Activated CD4-positive, CD25-positive, alpha-beta regulatory T cell treated with anti-CD3 and anti-CD28 coated beads, Interleukin-2, amount 50 U/mL, for 16 hours (primary cell): Measurements from ENCODE around the gene TMEM184A.
A peak's percentile ranks its signal among the peaks of the same experiment; 100 is the strongest.
"Not testable (repeated sequence)": the region's sequence is repeated elsewhere in the genome, so short reads cannot be mapped to it uniquely, and the experiment has no call there.

Experiments used
- DNase-seq: peaks from one replicate; pipeline ENCODE4 v3.0.0-alpha.2; 2020; ENCODE audit warnings: low read depth, low spot score

Gene TMEM184A

GRCh38 chr7:1523208-1523607 lies 32.8 kb downstream of the TMEM184A start:
- DNase-seq, result no peak

DNA sequence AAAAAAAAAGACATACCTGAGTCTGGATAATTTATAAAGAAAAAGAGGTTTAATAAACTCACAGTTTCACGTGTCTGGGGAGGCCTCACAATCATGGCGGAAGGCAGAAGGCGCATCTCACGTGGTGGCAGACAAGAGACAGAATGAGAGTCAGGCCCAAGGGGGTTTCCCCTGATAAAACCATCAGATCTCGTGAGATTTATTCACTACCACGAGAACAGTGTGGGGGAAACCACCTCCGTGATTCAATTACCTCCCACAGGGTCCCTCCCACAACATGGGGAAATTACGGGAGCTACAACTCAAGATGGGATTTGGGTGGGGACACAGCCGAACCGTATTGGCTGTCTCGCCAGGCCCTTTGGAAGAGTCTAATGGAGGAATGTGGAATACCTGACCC lies 34.5 kb downstream of the TMEM184A start:
- DNase-seq, result no peak

DNA sequence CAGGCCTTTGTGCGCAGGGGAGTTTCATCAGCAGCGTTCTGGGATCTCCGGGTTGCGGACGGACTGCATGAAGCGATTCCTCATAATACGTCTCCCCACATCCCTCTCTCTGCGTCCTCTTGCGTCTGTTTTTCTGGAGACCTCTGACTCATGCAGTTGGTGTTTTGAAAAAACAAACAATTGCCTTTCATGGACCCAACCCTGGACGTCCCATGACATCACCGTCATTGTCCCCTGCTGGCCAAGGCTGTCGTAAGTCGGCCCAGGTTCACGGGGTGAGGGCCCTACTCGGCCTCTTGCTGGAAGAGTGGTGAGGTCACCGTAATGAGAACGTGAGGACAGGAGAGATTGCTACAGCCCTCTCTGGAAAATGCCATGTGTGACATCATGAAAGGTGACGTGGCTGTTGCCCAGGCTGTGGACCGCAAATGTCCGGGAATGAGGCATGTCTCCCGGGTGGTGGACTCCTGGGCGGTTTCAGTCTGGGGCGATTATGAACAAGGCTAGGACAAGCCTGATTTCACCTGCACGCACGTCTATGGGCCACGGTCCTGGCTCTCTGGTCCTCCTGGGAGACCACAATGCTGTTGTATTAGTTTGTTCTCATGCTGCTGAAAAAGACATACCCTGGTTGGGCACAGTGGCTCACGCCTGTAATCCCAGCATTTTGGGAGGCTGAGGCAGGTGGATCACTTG lies 35.3 kb downstream of the TMEM184A start:
- DNase-seq, result no peak

DNA sequence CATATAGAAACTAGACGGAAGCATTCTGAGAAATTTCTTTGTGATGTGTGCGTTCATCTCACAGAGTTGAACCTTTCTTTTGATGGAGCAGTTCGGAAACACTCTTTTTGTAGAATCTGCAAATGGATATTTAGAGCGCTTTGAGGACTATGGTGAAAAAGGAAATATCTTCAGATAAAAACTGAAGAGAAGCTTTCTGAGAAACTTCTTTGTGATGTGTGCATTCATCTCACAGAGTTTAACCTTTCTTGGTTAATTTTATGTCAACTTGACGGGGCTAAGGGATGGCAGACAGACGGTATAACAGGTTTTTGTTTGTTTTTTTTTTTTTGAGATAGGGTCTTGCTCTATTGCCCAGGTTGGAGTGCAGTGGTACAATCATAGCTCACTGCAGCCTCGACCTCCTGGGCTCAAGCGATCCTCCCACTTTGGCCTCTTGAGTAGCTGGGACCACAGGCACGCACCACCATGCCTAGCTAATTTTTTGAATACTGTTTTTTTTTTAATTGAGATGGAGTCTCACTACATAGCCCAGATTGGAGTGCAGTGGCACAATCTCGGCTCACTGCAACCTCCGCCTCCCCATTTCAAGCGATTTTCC lies 36.6 kb downstream of the TMEM184A start:
- not testable (repeated sequence) for DNase-seq

DNA sequence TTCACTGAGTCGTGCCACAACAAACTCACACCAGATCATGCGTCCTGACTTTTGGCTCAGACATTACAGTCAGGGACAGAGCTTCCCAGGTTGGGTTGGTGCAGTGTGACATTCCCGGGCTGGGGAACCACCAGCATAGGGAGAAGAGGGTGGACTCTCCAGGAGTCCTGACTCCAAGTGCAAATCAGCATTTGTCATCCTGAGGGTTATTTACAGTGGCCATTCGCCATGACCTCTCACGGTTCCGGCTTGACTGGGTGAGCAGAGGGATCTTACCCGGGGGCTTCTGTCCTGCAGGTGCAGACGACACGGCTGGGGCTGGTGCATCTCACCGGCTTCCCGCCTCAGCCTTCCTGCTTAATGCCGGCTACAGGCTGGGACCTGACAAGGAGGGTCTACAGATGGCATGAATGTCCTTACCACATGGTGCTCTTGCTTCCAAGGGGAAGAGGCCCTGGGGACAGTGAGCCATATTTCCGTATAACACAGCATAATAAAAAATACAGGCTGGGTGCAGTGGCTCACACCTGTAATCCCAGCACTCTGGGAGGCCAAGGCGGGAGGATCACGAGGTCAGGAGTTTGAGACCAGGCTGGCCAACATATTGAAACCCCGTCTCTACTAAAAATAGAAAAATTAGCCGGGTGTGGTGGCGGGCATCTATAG lies 39.3 kb downstream of the TMEM184A start:
- DNase-seq, result no peak

DNA sequence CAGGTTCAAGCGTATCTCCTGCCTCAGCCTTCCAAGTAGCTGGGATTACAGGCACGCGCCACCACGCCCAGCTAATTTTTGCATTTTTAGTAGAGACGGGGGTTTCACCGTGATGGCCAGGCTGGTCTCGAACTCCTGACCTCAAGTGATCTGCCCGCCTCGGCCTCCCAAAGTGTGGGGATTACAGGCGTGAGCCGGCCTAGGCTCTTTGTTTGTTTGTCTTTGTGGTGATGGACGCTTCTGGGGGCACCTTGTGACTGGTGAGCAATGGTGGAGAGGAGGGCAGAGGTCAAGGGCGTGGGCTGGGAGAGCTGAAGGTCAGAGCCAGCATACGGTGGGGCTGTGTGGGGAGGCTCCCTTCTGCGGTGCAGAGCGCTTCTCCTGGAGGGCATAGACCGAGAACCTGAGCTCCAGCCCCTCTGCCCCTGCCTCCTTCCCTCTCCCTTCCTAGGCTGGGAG lies 40.5 kb downstream of the TMEM184A start:
- DNase-seq, result not testable (repeated sequence)

GRCh38 chr7:1514995-1515401 lies 41.0 kb downstream of the TMEM184A start:
- DNase-seq, result no peak

- DNase-seq, result no peak
Observed at GRCh38 chr7:1514407-1514806, 41.6 kb downstream of the TMEM184A start.

DNA sequence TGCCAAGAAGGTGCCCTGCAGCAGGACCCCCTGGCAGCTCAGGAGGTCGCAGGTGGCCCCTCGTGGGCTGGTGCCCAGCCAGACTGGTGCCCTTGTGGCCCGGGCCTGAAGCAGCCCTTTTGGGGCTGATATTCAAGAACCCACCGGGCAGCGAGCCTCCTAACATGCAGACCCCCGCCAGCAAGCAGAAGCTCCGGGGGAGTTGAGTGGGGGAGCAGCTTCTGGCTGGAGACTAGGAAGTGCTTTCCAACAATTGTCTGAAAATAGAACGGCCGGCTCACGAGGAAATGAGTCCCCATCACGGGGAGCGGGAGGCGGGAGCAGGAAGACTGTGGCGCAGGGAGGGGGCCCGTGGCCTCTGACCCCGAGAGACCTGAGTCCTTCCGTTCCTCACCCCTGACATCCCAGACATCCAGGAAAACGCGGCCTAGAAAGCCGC lies 42.3 kb downstream of the TMEM184A start:
- no peak for DNase-seq

DNA sequence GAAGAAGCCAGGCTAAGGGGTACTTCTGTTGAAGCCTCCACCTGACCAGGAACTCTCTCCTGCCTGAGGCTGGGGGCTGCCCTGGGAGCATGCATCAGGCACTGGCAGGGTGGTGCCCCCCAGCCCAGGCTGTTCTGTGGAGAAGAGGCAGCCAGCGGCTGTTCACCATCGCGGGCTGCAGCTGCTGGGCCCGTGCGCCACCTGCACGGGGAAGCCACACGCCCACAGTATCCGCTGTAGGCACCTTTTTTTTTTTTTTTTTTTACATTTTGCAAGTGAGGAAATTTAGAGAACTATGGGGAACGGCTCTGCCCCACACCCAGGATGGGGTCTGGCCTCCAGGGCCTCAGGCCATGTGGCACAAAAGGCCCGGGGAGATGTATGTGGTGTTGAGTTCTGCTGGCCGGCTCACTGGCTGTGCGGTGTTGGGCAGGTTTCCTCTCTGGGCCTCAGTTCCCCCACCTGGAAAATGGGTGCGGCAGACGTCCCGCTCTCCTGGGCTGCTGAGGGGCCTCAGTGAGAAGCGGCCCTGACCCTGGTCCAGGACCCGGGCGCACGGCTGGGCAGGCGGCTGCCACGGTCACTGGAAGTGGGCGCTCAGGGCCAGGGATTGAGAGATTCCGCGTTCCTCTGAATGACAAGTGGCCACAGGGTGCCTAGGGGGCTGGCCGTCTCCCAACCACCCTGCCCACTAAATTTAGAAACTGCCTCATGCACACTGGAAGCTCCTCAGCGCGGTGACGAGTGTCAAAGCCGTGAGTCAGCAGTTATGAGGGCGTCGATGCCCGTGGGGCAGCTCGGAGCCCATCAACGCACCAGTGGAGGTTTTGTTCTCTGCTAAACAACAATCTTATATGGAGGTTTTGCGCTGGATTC lies 43.0 kb downstream of the TMEM184A start:
- no peak for DNase-seq

DNA sequence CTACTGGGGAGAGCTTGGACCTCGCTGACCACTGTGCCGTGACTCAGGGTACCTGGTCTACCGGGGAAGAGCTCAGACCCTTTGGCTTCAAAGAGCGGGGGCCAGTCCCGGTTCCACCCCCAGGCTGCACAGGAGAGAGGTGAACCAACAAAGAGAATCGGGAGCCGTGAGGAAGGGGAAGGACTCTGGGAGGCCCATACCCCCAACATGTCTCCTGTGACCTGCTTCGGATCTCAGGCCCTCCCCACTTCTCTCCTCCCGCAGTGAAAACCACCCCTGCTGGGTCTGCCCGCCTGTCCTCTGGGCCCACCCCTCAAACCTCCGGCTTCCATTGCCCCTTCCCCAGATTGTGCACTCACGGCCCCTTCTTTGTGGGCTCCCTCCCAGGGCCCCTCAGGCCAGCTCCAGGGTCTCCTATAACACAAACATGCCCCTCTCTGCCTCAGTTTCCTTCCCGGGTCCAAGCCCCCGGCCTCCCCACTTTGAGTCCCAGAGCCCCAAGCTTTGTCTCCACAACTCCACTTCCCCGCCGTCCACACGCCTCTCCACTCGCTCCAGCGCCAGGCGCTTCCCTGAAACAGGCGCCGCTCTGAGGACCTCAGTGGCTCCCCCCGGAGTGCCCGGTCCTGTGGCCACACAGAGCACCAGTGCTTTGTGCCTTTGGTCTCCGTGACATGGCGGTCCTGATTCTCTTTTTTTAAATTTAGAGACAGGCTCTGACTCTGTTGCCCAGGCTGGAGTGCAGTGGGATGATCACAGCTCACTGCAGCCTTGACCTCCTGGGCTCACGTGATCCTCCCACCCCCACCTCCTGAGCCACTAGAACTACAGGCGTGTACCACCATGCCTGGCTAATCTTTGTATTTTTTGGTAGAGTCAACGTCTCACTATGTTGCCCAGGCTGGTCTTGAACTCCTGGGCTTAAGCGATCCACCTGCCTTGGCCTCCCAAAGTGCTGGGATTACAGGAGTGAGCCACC lies 44.3 kb downstream of the TMEM184A start:
- no peak for DNase-seq

DNA sequence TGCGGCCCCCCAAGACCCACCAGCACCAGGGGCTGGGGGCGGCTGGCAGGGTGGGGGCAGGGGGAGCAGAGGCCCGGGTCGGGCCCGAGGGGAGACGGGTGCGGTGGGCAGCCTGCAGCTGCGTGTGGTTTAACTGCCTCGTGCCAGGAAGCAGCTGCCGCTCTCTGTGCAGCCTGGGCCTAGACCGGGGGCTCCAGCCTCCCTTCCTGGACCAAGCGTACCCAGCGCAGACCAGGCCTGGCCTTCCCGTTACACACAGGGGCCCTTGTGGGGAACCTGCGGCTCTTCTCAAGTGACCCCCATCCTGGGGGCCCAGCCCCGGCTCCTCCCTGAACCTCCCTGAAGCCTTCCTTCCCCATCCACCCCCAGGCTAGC lies 45.2 kb downstream of the TMEM184A start:
- no peak for DNase-seq

DNA sequence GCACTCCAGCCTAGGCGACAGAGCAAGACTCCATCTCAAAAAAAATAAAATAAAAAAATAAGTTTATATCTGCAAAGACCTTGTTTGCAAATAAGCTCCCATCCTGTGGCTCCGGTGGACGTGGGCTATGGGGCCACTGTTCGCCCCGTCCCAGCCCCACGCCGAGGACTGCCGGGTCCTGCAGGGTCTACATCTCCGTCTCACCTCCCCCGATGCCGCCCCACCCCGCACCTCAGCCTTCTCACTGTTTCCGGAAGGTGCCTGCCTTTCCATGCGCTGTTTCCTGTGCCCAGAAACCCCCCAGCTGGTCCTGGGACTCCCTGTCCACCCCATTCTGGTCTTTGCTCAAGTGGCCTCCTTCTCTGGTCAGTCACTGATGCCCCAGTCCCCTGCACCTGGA lies 46.8 kb downstream of the TMEM184A start:
- DNase-seq, result no peak

DNA sequence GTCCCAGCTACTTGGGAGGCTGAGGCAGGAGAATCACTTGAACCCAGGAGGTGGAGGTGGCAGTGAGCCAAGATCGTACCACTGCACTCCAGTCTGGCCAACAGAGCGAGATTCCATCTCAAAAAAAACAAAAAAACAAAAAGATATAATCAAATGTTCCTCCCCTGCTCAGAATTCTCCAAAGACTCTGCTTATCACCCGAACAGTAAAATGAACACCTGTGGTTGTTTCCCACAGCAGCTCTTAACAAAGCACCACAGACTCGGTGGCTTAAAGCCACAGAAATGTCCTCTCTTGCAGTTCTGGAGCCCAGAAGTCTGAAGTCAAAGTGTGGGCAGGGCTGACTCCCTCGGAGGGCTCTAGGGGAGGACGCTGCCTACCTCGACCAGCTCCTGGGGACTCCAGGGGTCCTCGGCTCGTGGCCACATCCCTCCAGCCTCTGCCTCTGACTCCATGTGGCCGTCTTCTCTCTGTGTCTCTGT lies 47.7 kb downstream of the TMEM184A start:
- DNase-seq, result no peak

- no peak for DNase-seq
Observed at GRCh38 chr7:1505731-1506550, 50.1 kb downstream of the TMEM184A start.

- DNase-seq, result peak; percentile 84
Observed at GRCh38 chr7:1503816-1504775, 51.9 kb downstream of the TMEM184A start, which contains the start of gene INTS1. TSS of gene INTS1 (minus strand) at chr7:1504389. CDS start at chr7:1503960, 429 bp downstream.

DNA sequence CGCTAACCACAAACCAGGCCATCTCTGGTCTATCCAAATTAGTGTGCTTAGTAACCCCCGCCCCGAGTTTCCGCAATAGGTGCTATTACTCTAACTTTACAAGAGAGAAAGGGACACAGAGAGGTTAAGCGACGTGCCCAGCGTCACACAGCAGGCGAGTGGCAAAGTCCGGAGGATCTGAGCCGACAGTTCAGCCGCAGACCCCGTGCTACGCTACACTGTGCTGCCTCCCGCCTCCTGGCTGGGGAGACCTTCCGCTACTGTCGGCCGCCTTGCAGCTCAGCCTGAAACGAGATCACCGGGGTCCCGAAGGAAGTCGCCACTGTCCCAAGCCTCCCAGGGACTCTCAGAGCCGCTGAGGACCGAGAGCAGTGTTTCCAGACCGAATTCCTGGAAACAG lies 52.6 kb downstream of the TMEM184A start:
- no peak for DNase-seq

GRCh38 chr7:1502845-1503244 lies 53.2 kb downstream of the TMEM184A start:
- DNase-seq, result no peak
